Measurements from ENCODE around the gene CLDN18.
A peak's percentile ranks its signal among the peaks of the same experiment; 100 is the strongest.

Gene CLDN18

GRCh38 chr3:138027821-138028220 lies 17.9 kb downstream of the CLDN18 start:
- DNase-seq (ENCODE audit: low read depth), result no peak

DNA sequence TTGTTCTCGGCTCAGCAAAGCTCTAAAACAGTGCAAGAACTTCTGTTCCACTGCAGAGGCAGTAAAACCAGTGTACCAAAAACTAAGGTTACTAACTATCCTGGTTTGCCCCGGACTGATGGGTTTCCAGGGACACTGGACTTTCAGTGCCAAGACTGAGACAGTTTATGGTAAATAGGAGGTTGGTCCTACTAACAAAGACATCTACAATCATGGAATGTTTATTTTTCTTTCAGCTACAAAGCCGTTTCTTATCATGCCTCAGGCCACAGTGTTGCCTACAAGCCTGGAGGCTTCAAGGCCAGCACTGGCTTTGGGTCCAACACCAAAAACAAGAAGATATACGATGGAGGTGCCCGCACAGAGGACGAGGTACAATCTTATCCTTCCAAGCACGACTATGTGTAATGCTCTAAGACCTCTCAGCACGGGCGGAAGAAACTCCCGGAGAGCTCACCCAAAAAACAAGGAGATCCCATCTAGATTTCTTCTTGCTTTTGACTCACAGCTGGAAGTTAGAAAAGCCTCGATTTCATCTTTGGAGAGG lies 20.8 kb downstream of the CLDN18 start:
- DNase-seq (ENCODE audit: low read depth), result no peak

DNA sequence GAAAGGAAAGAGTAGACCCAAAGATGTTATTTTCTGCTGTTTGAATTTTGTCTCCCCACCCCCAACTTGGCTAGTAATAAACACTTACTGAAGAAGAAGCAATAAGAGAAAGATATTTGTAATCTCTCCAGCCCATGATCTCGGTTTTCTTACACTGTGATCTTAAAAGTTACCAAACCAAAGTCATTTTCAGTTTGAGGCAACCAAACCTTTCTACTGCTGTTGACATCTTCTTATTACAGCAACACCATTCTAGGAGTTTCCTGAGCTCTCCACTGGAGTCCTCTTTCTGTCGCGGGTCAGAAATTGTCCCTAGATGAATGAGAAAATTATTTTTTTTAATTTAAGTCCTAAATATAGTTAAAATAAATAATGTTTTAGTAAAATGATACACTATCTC lies 21.6 kb downstream of the CLDN18 start:
- DNase-seq (ENCODE audit: low read depth), result no peak

GRCh38 chr3:138032567-138032966 lies 22.6 kb downstream of the CLDN18 start:
- no peak for DNase-seq (ENCODE audit: low read depth)

GRCh38 chr3:138033202-138033691 lies 23.3 kb downstream of the CLDN18 start:
- no peak for DNase-seq (ENCODE audit: low read depth)

DNA sequence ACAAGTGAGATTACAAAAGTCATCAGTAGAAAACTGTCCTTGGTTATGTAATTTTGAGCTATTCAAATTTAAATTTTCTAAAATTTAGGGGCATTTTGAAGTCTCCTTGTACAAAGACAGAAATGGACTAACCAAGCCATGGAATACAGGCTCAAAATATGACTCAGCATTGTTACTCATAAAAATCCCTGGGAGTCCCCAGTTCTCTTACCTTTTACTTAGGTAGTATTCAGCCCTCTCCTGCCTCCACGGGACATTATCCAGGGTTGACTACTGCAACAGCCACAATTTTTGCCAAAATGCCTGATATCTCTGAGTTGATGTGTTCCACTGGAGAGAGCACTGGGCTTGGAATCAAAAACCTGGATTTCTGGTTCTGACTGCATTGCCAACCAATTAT lies 25.0 kb downstream of the CLDN18 start:
- DNase-seq (ENCODE audit: low read depth), result peak; percentile 6

GRCh38 chr3:138036572-138036971 lies 26.6 kb downstream of the CLDN18 start:
- DNase-seq (ENCODE audit: low read depth), result no peak

DNA sequence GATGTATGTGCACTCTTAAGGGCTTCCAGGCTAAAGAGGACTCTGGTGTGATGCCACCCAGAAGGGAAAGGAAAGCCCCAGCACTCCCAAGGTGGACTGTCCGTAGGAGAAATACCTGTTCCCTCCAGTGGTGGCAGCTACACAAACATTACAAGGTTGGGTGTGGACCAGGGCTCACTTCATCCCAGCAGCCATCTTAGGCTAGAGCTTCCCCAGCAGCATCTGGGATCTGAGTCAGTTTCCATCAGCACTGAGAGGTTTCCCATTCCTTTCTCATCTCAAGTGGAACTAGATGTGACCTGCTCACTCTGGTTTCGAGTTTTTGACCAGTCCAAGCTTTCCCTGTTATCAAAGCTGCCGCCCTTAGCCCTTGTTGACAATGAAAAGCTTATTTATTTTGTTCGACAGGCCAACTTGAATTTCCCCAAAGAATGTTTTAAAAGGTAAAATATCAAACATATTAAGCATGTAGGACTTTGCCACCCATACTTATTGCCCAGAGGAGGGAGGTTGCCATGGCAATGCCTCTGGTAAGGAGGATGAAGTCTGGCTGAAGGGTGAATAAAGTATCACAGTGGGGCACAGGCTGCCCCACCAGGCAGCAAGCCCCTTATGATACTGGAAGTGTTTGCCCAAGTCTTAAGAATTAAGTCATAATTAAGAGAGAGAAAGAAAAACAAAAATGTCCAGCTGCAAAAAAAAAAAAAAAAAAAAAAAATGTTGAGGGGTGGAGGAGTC lies 28.9 kb downstream of the CLDN18 start:
- DNase-seq (ENCODE audit: low read depth), result no peak

GRCh38 chr3:138042043-138042442 lies 32.1 kb downstream of the CLDN18 start:
- DNase-seq (ENCODE audit: low read depth), result peak; percentile 80

DNA sequence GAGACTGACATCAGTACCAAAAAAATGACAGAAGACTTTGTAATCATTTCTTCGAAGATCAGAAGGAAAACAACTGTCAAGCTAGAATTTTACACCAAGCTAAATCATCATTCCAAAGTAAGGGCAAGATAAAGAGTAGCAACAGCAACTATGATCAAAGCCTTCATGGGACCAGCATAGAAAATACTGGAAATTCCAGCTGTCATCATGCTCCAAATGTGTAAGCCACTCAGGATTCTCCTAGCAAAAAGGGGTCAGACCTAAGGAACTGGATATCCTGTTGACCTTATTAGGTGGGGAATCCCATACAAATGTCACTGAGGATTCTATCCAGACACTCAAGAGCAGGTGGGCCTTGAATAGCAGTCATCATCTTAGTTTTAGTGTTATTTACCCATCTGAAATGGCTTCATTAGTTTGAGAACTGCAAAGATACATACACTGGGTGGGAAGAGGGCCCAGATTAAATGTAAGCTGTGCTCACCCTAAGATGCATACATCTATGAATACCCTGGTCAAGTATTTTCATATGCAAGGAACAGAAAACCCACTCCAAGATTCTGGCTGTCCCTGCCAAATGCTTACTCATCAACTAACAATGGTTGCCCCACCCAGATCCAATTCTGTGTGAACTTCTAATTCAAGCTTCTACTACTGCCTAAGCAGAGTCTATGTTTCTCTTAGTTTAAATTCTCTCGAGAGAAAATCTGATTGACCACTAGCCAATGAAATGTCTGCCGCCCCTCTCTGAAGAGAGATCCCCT lies 33.5 kb downstream of the CLDN18 start:
- DNase-seq (ENCODE audit: low read depth), result peak; percentile 84

DNA sequence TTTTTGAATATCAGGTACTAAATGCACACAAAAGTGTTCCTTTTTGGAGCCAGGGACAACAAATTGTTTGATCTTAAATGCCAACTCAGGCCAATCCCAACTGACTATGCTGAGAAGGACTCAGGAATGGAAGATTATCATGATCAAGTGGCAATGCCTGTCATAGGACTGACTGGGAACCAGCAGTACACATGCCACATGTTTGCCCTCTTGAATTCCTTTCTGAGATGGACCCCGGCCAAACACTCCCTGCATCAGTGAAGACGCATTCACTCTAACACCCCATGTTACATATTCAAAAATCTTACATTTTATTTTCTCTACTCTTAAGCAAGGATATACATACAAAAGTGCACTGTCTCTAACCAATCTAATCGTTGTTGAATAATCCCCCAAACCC lies 36.1 kb downstream of the CLDN18 start:
- DNase-seq (ENCODE audit: low read depth), result no peak

- peak; percentile 6 for DNase-seq (ENCODE audit: low read depth)
These were observed 37.0 kb downstream of the CLDN18 start for GRCh38 chr3:138046955-138047354.

- DNase-seq (ENCODE audit: low read depth), result no peak
These were observed 37.7 kb downstream of the CLDN18 start for GRCh38 chr3:138047596-138048158.

GRCh38 chr3:138049157-138049919 lies 39.4 kb downstream of the CLDN18 start:
- peak; percentile 60 for DNase-seq (ENCODE audit: low read depth)

DNA sequence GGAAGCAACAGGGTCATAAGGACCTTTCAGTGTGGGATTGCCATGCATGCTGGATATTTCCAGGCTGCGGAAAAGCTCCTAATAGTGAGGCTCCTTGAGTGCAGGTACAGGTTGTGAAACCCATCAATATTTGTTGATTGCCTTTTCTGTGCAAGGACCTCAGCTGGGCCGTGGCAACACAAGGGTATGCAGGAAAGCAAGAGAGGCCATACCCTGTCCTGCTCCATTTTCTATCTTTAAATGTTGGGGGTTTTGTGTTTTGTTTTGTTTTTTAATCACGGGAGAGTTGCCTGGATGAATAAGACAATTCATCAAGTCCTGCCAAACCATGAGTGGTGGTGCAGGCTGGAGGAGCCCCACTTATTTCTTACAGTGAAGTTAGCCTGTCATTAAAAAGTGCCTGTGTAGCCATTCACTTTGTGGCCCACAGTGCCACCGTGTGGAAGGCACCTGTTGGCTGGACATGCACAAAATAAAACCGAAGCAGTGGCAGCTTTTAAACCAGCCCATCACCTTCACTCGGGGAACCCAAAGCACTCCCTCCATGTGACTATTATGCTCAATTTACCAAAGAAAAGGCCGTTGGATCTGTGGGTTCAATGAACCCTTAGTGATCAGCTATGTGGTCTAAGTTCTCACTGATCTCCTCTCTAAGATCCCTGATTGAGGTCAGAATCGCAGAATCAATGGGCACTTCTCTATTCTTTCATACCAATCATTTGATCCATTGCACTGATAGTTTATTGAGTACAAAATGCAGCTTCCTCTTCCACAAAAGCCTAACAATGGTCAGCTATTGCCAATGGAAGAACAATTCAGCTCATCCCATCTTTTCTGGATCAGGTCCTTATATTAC lies 42.2 kb downstream of the CLDN18 start:
- peak; percentile 57 for DNase-seq (ENCODE audit: low read depth)

GRCh38 chr3:138054057-138054456 lies 44.1 kb downstream of the CLDN18 start:
- no peak for DNase-seq (ENCODE audit: low read depth)

DNA sequence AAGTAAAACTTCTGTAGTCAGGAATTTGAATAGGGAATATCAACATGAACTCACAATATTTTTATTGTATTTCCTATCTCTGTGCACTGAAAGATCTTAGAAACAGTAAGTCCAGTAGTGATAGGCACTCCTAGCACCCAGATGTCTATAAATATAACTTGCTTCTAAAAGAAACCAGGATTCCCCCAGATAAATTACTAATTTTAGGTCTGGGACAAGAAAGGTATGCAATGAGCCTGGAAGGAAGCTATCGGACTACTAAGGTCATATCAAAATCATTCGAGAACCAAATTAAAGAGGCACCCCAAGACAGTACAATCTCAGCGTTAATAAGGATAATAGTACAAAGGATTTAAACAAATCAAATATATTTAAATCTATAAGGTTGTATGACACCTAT lies 47.4 kb downstream of the CLDN18 start:
- DNase-seq (ENCODE audit: low read depth), result no peak

- DNase-seq (ENCODE audit: low read depth), result no peak
These were observed 49.3 kb downstream of the CLDN18 start for GRCh38 chr3:138059261-138059660.

- DNase-seq (ENCODE audit: low read depth), result peak; percentile 29
These were observed 50.8 kb downstream of the CLDN18 start for GRCh38 chr3:138060792-138061191.

DNA sequence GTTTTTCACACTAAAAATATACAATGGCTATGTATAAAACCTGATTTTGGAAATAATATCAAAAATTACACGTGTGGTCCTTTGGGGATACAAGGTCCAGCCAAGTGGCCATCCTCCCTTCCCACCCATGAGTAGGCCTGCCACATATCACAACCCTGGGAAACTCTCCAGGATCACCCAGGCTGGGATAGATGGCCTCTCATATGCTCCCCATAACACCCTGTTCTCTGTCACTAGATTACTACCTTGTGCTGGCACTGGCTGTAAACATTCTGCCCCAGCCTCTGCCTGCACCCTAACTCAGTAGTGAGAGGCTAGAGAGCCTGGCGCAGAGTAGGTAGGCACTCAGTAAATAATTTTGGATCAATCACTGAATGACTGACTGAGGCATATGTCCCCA lies 52.1 kb downstream of the CLDN18 start:
- no peak for DNase-seq (ENCODE audit: low read depth)

- DNase-seq (ENCODE audit: low read depth), result peak; percentile 43
These were observed 52.7 kb downstream of the CLDN18 start for GRCh38 chr3:138062626-138063025.

All from ELR (cell line).